Choroid plexus epithelial cell (primary cell): ENCODE results near the gene ATP2B2.

Experiments used
- DNase-seq: peaks from one replicate; pipeline ENCODE4 v3.0.0-alpha.2; 2010; ENCODE audit warnings: low read depth
- H3K4me3 ChIP-seq: 2 replicates; pipeline ENCODE4 v1.5.1; 2011; ENCODE audit warnings: low read depth, mild to moderate bottlenecking, control low read depth, low read length, moderate library complexity
- CTCF ChIP-seq: conservative IDR thresholded peaks from 2 replicates; pipeline ENCODE4 v1.5.1; 2011; ENCODE audit warnings: low read depth, mild to moderate bottlenecking, control low read depth, inconsistent platforms, low read length, moderate library complexity

ATP2B2 gene

GRCh38 chr3:10367506-10367905 is 137.9 kb downstream of the ATP2B2 start:
- H3K4me3 ChIP-seq, result no peak overlapping the region
- no peak for TF ChIP-seq CTCF
- no peak for DNase-seq

- H3K4me3 ChIP-seq, result no peak overlapping the region
- DNase-seq, result peak; percentile 99
- no peak for TF ChIP-seq CTCF
Observed at GRCh38 chr3:10366651-10367101, 138.7 kb downstream of the ATP2B2 start.

- TF ChIP-seq CTCF, result no peak
- no peak overlapping the region for H3K4me3 ChIP-seq
- DNase-seq, result peak; percentile 82
Observed at GRCh38 chr3:10365791-10366190, 139.6 kb downstream of the ATP2B2 start.

GRCh38 chr3:10365316-10365715 is 140.1 kb downstream of the ATP2B2 start:
- TF ChIP-seq CTCF, result no peak
- H3K4me3 ChIP-seq, result no peak overlapping the region
- no peak for DNase-seq

GRCh38 chr3:10364806-10365205 is 140.6 kb downstream of the ATP2B2 start:
- no peak for DNase-seq
- H3K4me3 ChIP-seq, result no peak overlapping the region
- no peak for TF ChIP-seq CTCF

GRCh38 chr3:10363935-10364334 is 141.5 kb downstream of the ATP2B2 start:
- no peak for DNase-seq
- no peak for TF ChIP-seq CTCF
- no peak overlapping the region for H3K4me3 ChIP-seq

- no peak for DNase-seq
- no peak for TF ChIP-seq CTCF
- H3K4me3 ChIP-seq, result no peak overlapping the region
Observed at GRCh38 chr3:10361375-10361774, 144.0 kb downstream of the ATP2B2 start.
